Hepatocyte (in vitro differentiated cells): Measurements from ENCODE around the gene FYN. TPM values are rescaled to one million over a fixed set of nuclear protein-coding genes. Genes with fewer than 3 reads are reported as not detected.

ENCODE experiments used
- DNase-seq: peaks from one replicate; pipeline ENCODE4 v3.0.0-alpha.2; 2016; ENCODE audit warnings: low spot score
- H2AFZ ChIP-seq: fragments of 200-600 bp; sonication (generic); 2 replicates; pipeline ENCODE4 v1.6.0; 2016; ENCODE audit warnings: antibody characterized with exemption, mild to moderate bottlenecking
- H3K27ac ChIP-seq: fragments of 200-600 bp; sonication (generic); 2 replicates; pipeline ENCODE4 v1.5.1; 2016; ENCODE audit warnings: mild to moderate bottlenecking
- H3K27me3 ChIP-seq: fragments of 200-600 bp; sonication (generic); 2 replicates; pipeline ENCODE4 v1.6.1; 2016
- H3K36me3 ChIP-seq: fragments of 200-600 bp; sonication (generic); replicated peaks from 2 replicates; pipeline ENCODE4 v1.5.1; 2016; ENCODE audit warnings: low read depth; ENCODE audit not compliant: insufficient read depth
- H3K4me1 ChIP-seq: fragments of 200-600 bp; sonication (generic); 2 replicates; pipeline ENCODE4 v1.5.1; 2016; ENCODE audit warnings: mild to moderate bottlenecking, moderate library complexity; ENCODE audit not compliant: insufficient read depth
- H3K4me2 ChIP-seq: fragments of 200-600 bp; sonication (generic); 2 replicates; pipeline ENCODE4 v1.6.0; 2016
- H3K4me3 ChIP-seq: fragments of 200-600 bp; sonication (generic); 2 replicates; pipeline ENCODE4 v1.5.1; 2016; ENCODE audit warnings: mild to moderate bottlenecking
- H3K79me2 ChIP-seq: fragments of 200-600 bp; sonication (generic); 2 replicates; pipeline ENCODE4 v1.6.0; 2017; ENCODE audit warnings: mild to moderate bottlenecking
- H3K9me2 ChIP-seq: fragments of 200-600 bp; sonication (generic); replicated peaks from 2 replicates; pipeline ENCODE4 v1.6.0; 2017; ENCODE audit warnings: mild to moderate bottlenecking; ENCODE audit not compliant: insufficient read depth
- H3K9me3 ChIP-seq: fragments of 200-600 bp; sonication (generic); 2 replicates; pipeline ENCODE4 v1.5.1; 2016; ENCODE audit warnings: low read depth, mild to moderate bottlenecking
- H4K20me1 ChIP-seq: fragments of 200-600 bp; sonication (generic); 2 replicates; pipeline ENCODE4 v1.6.0; 2016; ENCODE audit warnings: mild to moderate bottlenecking; ENCODE audit not compliant: insufficient read depth, poor library complexity, severe bottlenecking
- EZH2 ChIP-seq: fragments of 200-600 bp; sonication (generic); IDR thresholded peaks from 2 replicates; pipeline ENCODE4 v1.6.1; 2016; ENCODE audit warnings: antibody characterized with exemption, mild to moderate bottlenecking, borderline replicate concordance
- EZH2phosphoT487 ChIP-seq: fragments of 200-600 bp; sonication (generic); IDR thresholded peaks from one replicate; pipeline ENCODE4 v1.6.1; 2018; ENCODE audit warnings: antibody characterized with exemption, mild to moderate bottlenecking, low read depth, moderate library complexity; ENCODE audit not compliant: unreplicated experiment, severe bottlenecking
- WGBS: methylation state at CpG from one replicate; pipeline ENCODE4 v1.1.6; 2016; ENCODE audit warnings: low lambda C conversion rate; ENCODE audit errors: missing lambda C conversion rate; 5-methylcytosine and 5-hydroxymethylcytosine counted together
- polyA plus RNA-seq: library from polyadenylated mRNA; unstranded; fragments of >200 nt; fragmentation: Nextera tagmentation; extraction: Ambion mirVana; gene quantifications from 2 replicates; pipeline ENCODE4 v1.2.1, GENCODE V29; 2016
- total RNA-seq: library from RNA; depleted of rRNA; stranded (reverse); fragments of >200 nt; gene quantifications from 2 replicates; pipeline ENCODE4 v1.2.3, GENCODE V29; 2014
- TF ChIP-seq, protein P1 (sequence below): fragments of 200-600 bp; sonication (generic); IDR thresholded peaks from 2 replicates; pipeline ENCODE4 v1.5.1; 2016; ENCODE audit warnings: antibody characterized with exemption, mild to moderate bottlenecking; ENCODE audit not compliant: poor library complexity

FYN gene
- total and polyA plus RNA-seq, 2 experiments from 2014 or later, result 40.0 to 70.1 TPM

DNA sequence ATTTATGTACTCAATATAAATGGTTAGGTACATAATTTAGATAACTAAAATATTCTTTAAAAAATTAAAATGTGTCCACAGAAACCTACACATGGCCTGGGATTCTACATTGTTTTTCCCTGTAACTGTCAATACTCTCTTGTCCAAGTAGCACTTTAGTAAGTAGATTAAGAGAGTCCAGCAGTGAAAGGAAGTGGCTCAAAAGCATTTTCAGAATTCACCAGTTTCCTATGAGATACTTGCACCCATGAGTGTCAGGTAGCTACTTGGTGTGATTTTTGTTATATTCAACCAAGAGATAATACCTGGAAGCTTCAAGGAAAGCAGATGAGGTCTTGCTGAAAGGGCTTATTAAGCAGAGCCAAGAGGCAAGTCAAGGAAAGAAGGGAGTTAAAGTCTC, 126.3 kb downstream of the FYN start:
- H3K9me3 ChIP-seq, result no peaks in the 10 kb centered on the region
- no peak for DNase-seq
- H3K27ac ChIP-seq, result no peak overlapping the region
- TF ChIP-seq EZH2, result no peak
- TF ChIP-seq, protein P1, sequence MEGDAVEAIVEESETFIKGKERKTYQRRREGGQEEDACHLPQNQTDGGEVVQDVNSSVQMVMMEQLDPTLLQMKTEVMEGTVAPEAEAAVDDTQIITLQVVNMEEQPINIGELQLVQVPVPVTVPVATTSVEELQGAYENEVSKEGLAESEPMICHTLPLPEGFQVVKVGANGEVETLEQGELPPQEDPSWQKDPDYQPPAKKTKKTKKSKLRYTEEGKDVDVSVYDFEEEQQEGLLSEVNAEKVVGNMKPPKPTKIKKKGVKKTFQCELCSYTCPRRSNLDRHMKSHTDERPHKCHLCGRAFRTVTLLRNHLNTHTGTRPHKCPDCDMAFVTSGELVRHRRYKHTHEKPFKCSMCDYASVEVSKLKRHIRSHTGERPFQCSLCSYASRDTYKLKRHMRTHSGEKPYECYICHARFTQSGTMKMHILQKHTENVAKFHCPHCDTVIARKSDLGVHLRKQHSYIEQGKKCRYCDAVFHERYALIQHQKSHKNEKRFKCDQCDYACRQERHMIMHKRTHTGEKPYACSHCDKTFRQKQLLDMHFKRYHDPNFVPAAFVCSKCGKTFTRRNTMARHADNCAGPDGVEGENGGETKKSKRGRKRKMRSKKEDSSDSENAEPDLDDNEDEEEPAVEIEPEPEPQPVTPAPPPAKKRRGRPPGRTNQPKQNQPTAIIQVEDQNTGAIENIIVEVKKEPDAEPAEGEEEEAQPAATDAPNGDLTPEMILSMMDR, result no peak
- TF ChIP-seq EZH2phosphoT487, result no peak
- no peak overlapping the region for H2AFZ ChIP-seq
- no peak overlapping the region for H3K4me2 ChIP-seq
- H3K36me3 ChIP-seq, result no peaks in the 10 kb centered on the region
- H3K4me1 ChIP-seq, result no peaks in the 10 kb centered on the region
- peaks cover 3% of the 10 kb centered on the region for H4K20me1 ChIP-seq
- no peak overlapping the region for H3K4me3 ChIP-seq
- H3K79me2 ChIP-seq, result no peaks in the 10 kb centered on the region
- no peaks in the 10 kb centered on the region for H3K9me2 ChIP-seq
- H3K27me3 ChIP-seq, result no peaks in the 10 kb centered on the region

DNA sequence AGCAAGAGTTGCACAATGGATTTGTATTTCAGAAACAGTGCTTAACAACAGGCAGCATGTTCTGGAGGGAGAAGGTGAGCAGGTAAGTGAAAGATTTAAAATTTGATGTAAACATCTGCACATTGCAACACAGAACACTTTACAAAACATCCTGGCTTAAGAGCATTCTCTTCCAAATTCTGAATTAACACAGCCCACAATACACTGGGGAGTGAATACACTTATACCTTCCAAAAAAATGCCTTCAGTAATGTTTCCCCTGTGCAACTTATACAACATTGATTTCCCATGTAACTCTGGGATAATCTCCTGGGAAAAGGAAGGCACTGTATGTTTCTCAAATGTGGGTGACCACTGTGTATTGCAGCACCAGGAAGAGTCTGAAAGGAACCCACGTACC, 127.6 kb downstream of the FYN start:
- peaks cover 3% of the 10 kb centered on the region for H4K20me1 ChIP-seq
- 86% methylated on average over 1 of the region's 1 CpG for WGBS
- no peak overlapping the region for H3K4me2 ChIP-seq
- H3K4me1 ChIP-seq, result no peaks in the 10 kb centered on the region
- no peak overlapping the region for H3K27ac ChIP-seq
- DNase-seq, result no peak
- TF ChIP-seq, protein P1, result no peak
- no peak for TF ChIP-seq EZH2
- no peak for TF ChIP-seq EZH2phosphoT487
- no peaks in the 10 kb centered on the region for H3K9me3 ChIP-seq
- H3K9me2 ChIP-seq, result no peaks in the 10 kb centered on the region
- H3K4me3 ChIP-seq, result no peak overlapping the region
- no peaks in the 10 kb centered on the region for H3K36me3 ChIP-seq
- H2AFZ ChIP-seq, result no peak overlapping the region
- H3K79me2 ChIP-seq, result no peaks in the 10 kb centered on the region
- H3K27me3 ChIP-seq, result no peaks in the 10 kb centered on the region

DNA sequence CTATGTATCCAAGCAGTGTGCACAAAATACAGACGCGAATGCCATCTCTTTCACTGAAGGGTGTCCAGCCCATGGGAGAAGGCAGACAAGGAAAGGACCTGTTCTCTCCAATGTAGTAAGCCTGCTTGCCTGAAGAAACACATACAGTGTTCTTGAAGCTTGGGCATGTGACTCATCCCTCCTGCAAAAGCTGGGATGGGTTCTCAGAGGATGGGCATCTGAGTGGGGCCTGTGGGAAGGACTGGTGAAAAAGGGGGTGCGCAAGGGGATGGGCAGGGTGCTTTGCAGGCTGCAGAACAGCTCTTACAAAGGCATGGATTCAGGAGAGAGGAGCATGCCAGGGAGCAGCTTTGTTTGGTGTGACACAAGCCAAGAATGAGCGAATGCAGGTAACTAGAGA, 128.1 kb downstream of the FYN start:
- no peak for DNase-seq
- no peaks in the 10 kb centered on the region for H3K79me2 ChIP-seq
- TF ChIP-seq EZH2 (no peak), EZH2phosphoT487 (no peak)
- TF ChIP-seq, protein P1, result no peak
- H3K4me1 ChIP-seq, result no peaks in the 10 kb centered on the region
- no peaks in the 10 kb centered on the region for H3K27me3 ChIP-seq
- WGBS, result 94% methylated on average over 4 of the region's 4 CpGs
- H3K27ac ChIP-seq, result no peak overlapping the region
- no peaks in the 10 kb centered on the region for H3K9me2 ChIP-seq
- H3K4me3 ChIP-seq, result no peak overlapping the region
- peaks cover 3% of the 10 kb centered on the region for H4K20me1 ChIP-seq
- H2AFZ ChIP-seq, result no peak overlapping the region
- H3K4me2 ChIP-seq, result no peak overlapping the region
- H3K36me3 ChIP-seq, result no peaks in the 10 kb centered on the region
- no peaks in the 10 kb centered on the region for H3K9me3 ChIP-seq
